ENCODE measurements around the gene PIGX. TPM values are rescaled to one million over a fixed set of nuclear protein-coding genes. Genes with fewer than 3 reads are reported as not detected.

PIGX gene
- total and polyA plus RNA-seq, 11 donors, result 8.3 to 21.2 (median 17.6) TPM

DNA sequence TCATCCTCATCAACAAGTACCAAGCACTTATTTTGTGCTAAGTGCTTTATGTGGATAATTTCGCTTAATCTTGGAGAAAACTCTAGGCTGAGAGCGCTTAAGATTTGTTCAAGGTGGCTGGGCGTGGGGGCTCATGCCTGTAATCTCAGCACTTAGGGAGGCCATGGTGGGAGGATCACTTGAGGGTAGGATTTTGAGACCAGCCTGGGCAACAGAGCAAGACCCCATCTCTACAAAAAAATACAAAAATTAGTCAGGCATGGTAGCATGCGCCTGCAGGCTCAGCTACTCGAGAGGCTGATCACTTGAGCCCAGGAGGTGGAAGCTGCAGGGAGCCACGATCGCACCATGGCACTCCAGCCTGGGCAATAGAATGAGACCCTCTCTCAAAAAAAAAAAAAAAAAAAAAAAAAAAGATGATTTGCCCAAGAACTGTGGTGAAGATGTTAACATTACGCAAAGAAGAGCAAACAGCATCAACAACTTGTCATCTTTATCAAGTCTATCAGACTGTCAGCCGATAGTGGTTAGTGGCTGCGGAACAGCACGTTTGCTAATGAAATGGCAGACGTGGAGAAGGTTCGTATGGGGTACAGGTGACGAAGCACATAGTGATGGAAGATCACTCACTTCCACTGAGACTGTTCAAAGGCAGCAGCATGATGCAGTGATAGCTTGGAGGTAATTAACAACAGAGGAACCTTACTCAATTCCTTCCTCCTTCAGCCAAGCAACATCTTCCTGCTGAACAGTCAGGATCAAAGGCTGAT, 44.9 kb upstream of the PIGX start:
- intact Hi-C loops (cut with DNase I), result no loop called here
- Histone ChIP-seq H3K27me3 (peaks cover 0 to 3% (median 0%) of the 10 kb centered on the region in 9 donors), H3K4me1 (peaks cover 0 to 31% (median 1%) of the 10 kb centered on the region in 12 donors), H3K36me3 (peaks cover 0 to 4% (median 0%) of the 10 kb centered on the region in 9 donors), H3K4me3 (no peak overlapping the region), H3K27ac (no peak overlapping the region), H3K9me3 (no peaks in the 10 kb centered on the region)
- no peak for ATAC-seq
- DNase-seq, result no peak
- no peak for TF ChIP-seq POLR2A (IDR thresholded peaks at IDR 0.05)
- TF ChIP-seq, protein P1, sequence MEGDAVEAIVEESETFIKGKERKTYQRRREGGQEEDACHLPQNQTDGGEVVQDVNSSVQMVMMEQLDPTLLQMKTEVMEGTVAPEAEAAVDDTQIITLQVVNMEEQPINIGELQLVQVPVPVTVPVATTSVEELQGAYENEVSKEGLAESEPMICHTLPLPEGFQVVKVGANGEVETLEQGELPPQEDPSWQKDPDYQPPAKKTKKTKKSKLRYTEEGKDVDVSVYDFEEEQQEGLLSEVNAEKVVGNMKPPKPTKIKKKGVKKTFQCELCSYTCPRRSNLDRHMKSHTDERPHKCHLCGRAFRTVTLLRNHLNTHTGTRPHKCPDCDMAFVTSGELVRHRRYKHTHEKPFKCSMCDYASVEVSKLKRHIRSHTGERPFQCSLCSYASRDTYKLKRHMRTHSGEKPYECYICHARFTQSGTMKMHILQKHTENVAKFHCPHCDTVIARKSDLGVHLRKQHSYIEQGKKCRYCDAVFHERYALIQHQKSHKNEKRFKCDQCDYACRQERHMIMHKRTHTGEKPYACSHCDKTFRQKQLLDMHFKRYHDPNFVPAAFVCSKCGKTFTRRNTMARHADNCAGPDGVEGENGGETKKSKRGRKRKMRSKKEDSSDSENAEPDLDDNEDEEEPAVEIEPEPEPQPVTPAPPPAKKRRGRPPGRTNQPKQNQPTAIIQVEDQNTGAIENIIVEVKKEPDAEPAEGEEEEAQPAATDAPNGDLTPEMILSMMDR (IDR thresholded peaks at IDR 0.05), result no peak
- WGBS, 4 donors, result 88 to 92% (median 90%) methylated on average over 14 of the region's 14 CpGs

DNA sequence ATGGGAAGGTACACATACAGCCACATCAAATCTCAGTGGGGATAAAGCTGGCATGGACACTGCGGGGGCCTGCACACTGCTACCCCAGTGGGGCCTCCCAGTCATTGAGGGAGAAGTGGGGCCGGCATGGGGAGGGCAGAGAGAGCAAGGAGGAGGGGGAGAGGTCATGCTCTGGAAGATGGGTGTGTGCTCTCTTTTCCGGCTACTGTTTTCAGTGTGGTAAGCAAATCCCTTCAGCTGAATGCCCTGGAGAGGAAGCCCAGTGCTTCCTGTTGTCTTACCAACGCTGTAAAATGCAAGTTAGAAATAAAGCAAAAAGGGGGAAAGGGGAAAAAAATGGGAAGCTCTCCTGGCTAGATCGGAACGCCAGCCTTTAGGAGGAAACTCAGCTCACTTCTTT, 41.8 kb upstream of the PIGX start:
- peak overlapping the region in 8 of 12 donors; percentile 37 to 76 (median 52) for H3K27ac ChIP-seq
- DNase-seq (peak in 1 of 5 donors; percentile 26), ATAC-seq (peak; percentile 47 to 85 (median 78))
- TF ChIP-seq, protein P1 (IDR thresholded peaks at IDR 0.05), result no peak
- TF ChIP-seq POLR2A (IDR thresholded peaks at IDR 0.05), result no peak
- peaks cover 0 to 31% (median 1%) of the 10 kb centered on the region in 12 donors for H3K4me1 ChIP-seq
- H3K4me3 ChIP-seq, result no peak overlapping the region
- intact Hi-C loops (cut with DNase I), result loop anchor here in 1 of 10 donors (5.0 kb wide), 2 partner anchors 38 to 58 kb away; no protein-coding TSS in a partner anchor
- no peaks in the 10 kb centered on the region for H3K9me3 ChIP-seq
- 30 to 35% (median 34%) methylated on average over 6 of the region's 6 CpGs for WGBS, 4 donors
- H3K36me3 ChIP-seq, result no peaks in the 10 kb centered on the region
- H3K27me3 ChIP-seq, result peaks cover 0 to 3% (median 0%) of the 10 kb centered on the region in 9 donors

DNA sequence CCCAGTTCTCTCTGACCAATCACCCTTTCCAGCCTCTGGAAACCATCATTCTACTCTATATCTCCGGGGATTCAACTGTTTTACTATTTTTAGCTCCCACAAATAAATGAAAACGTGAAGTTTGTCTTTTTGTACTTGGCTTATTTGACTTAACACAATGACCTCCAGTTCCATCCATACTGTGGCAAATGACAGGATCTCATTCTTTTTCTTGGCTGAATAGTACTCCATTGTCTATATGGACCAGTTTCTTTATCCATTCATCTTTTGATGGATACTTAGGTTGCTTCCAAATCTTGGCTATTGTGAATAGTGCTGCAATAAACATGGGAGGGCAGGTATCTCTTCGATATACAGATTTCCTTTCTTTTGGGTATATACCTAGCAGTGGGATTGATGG, 38.5 kb upstream of the PIGX start:
- Histone ChIP-seq H3K27me3 (peaks cover 0 to 2% (median 0%) of the 10 kb centered on the region in 9 donors), H3K36me3 (no peaks in the 10 kb centered on the region), H3K27ac (no peak overlapping the region), H3K4me3 (no peak overlapping the region), H3K4me1 (peaks cover 0 to 38% (median 1%) of the 10 kb centered on the region in 12 donors), H3K9me3 (no peaks in the 10 kb centered on the region)
- WGBS, 4 donors, result 79 to 83% (median 82%) methylated on average over 3 of the region's 3 CpGs
- intact Hi-C loops (cut with DNase I), result loop anchor here in 1 of 10 donors (5.0 kb wide), 2 partner anchors 41 to 61 kb away; no protein-coding TSS in a partner anchor
- ATAC-seq (no peak), DNase-seq (no peak)
- TF ChIP-seq, protein P1 (IDR thresholded peaks at IDR 0.05), result no peak
- TF ChIP-seq POLR2A (IDR thresholded peaks at IDR 0.05), result no peak

DNA sequence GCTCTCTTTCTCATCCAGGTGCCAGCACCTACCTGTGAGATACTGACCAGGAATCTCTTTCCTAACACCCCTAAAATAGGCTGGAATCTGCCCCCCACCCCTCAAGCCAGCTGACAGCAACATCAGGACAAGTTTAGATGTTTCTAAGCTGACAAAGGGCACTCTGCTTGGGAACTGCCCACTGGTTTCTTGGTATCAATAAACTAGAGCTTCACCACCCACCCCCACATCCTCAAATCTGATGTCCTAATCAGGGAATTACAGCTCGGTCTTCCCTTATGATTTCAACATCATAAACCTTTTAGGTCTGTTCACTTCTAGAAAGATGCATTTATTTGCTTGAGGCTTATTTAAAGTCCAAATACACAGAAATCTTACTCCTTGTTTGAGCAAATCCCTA, 34.8 kb upstream of the PIGX start:
- no peak for TF ChIP-seq POLR2A (IDR thresholded peaks at IDR 0.05)
- TF ChIP-seq, protein P1 (IDR thresholded peaks at IDR 0.05), result no peak
- intact Hi-C loops (cut with DNase I), result loop anchor here in 2 of 10 donors (5.0 kb wide), 1 partner anchor 35 kb away; no protein-coding TSS in a partner anchor
- ATAC-seq (no peak), DNase-seq (no peak)
- Histone ChIP-seq H3K27me3 (no peaks in the 10 kb centered on the region), H3K4me3 (no peak overlapping the region), H3K27ac (no peak overlapping the region), H3K4me1 (peaks cover 0 to 16% (median 0%) of the 10 kb centered on the region in 12 donors), H3K9me3 (no peaks in the 10 kb centered on the region), H3K36me3 (no peaks in the 10 kb centered on the region)
- WGBS, 4 donors, result 56 to 63% (median 60%) methylated on average over 1 of the region's 1 CpG
